B cell (primary cell): Measurements from ENCODE around the gene LRCH2. TPM values are rescaled to one million over a fixed set of nuclear protein-coding genes. Genes with fewer than 3 reads are reported as not detected.

ENCODE experiments used
- ATAC-seq: fragments of 200-7000 bp; cut with Tn5 transposase; one replicate; pipeline ENCODE4 v1.10.0; 2021; ENCODE audit warnings: low read depth, mild to moderate bottlenecking, moderate number of reproducible peaks, moderate library complexity
- CTCF ChIA-PET: fragments of 350-600 bp; sonication (Branson Sonifier 250); formaldehyde crosslinking; loops from one replicate; lab custom pipeline; 2021; ENCODE audit warnings: antibody characterized with exemption, inconsistent platforms; lab: Charles Lee
- POLR2A ChIA-PET: fragments of 350-600 bp; sonication (Branson Sonifier 250); formaldehyde crosslinking; loops from one replicate; lab custom pipeline; 2021; ENCODE audit warnings: antibody characterized with exemption; lab: Charles Lee
- DNase-seq: peaks from one replicate; pipeline ENCODE4 v3.0.0; 2013
- H2AFZ ChIP-seq: 2 replicates; pipeline ENCODE4 v1.6.1; 2012; ENCODE audit warnings: mild to moderate bottlenecking, low read depth, low read length; ENCODE audit not compliant: insufficient read depth, poor library complexity, severe bottlenecking
- H3K27ac ChIP-seq, 2 donors: 1 replicate in 1 of 2; 2 replicates in 1 of 2; pipeline ENCODE4 v1.5.1; 2012 to 2013; ENCODE audit warnings: low read length in 2 of 2, mild to moderate bottlenecking in 2 of 2, moderate library complexity in 1 of 2
- H3K27me3 ChIP-seq, 4 experiments: fragments of 200-600 bp in 1 of 4; sonication (generic) in 1 of 4; replicated peaks in 1 of 4; 1 replicate in 2 of 4; 2 replicates in 2 of 4; pipeline versions ENCODE4 v1.6.1 to v1.7.0; 2013 to 2016; ENCODE audit warnings: low read length in 3 of 4, mild to moderate bottlenecking in 2 of 4, mixed read lengths in 1 of 4, moderate library complexity in 1 of 4; ENCODE audit not compliant: insufficient read depth in 4 of 4, control insufficient read depth in 3 of 4; ENCODE audit errors: control extremely low read depth in 1 of 4
- H3K36me3 ChIP-seq, 2 experiments: replicated peaks in 1 of 2; 1 replicate in 1 of 2; 2 replicates in 1 of 2; pipeline versions ENCODE4 v1.6.1 to v1.7.1; 2013; ENCODE audit warnings: low read length in 1 of 2; ENCODE audit not compliant: insufficient read depth in 2 of 2, control insufficient read depth in 1 of 2; ENCODE audit errors: control extremely low read depth in 1 of 2, extremely low read depth in 1 of 2
- H3K4me1 ChIP-seq, 2 donors: fragments of 200-600 bp in 1 of 2; sonication (generic) in 1 of 2; 1 replicate in 1 of 2; 2 replicates in 1 of 2; pipeline versions ENCODE4 v1.5.1 to v1.6.1; 2013 to 2017; ENCODE audit warnings: low read length in 2 of 2; ENCODE audit not compliant: control insufficient read depth in 2 of 2, insufficient read depth in 2 of 2
- H3K4me2 ChIP-seq: replicated peaks from 2 replicates; pipeline ENCODE3; 2012; ENCODE audit warnings: mild to moderate bottlenecking, low read depth, low read length; ENCODE audit not compliant: poor library complexity, severe bottlenecking
- H3K4me3 ChIP-seq, 5 experiments: fragments of 200-600 bp in 1 of 5; sonication (generic) in 1 of 5; 1 replicate in 3 of 5; 2 replicates in 2 of 5; pipeline versions ENCODE4 v1.5.1 to v1.7.0; 2011 to 2016; ENCODE audit warnings: low read length in 4 of 5, mild to moderate bottlenecking in 4 of 5, low read depth in 2 of 5, control low read depth in 1 of 5, moderate library complexity in 1 of 5; ENCODE audit not compliant: insufficient read depth in 1 of 5; ENCODE audit errors: control extremely low read depth in 1 of 5, extremely low read depth in 1 of 5
- H3K79me2 ChIP-seq: fragments of 200-600 bp; sonication (generic); one replicate; pipeline ENCODE4 v1.6.0; 2016; ENCODE audit warnings: low read length; ENCODE audit not compliant: control insufficient read depth, insufficient read depth
- H3K9ac ChIP-seq: fragments of 200-600 bp; sonication (generic); 2 replicates; pipeline ENCODE4 v1.6.1; 2017; ENCODE audit warnings: mild to moderate bottlenecking, low read length, moderate library complexity
- H3K9me3 ChIP-seq, 3 donors: one replicate each; pipeline versions ENCODE4 v1.6.1 to v1.7.1; 2013; ENCODE audit warnings: low read length in 2 of 3; ENCODE audit not compliant: control insufficient read depth in 2 of 3, insufficient read depth in 1 of 3; ENCODE audit errors: control extremely low read depth in 1 of 3
- H4K20me1 ChIP-seq: 2 replicates; pipeline ENCODE4 v1.6.0; 2012; ENCODE audit warnings: mild to moderate bottlenecking, low read length; ENCODE audit not compliant: insufficient read depth, control insufficient read depth, poor library complexity, severe bottlenecking
- H3K27ac Mint-ChIP-seq: one replicate; pipeline ENCODE4 v1.8.0; 2021; ENCODE audit warnings: mixed read lengths
- H3K27me3 Mint-ChIP-seq: one replicate; pipeline ENCODE4 v1.8.0; 2021; ENCODE audit warnings: mixed read lengths
- H3K4me1 Mint-ChIP-seq: one replicate; pipeline ENCODE4 v1.8.0; 2021; ENCODE audit warnings: mixed read lengths
- H3K4me3 Mint-ChIP-seq: one replicate; pipeline ENCODE4 v1.8.0; 2021; ENCODE audit warnings: mixed read lengths
- H3K9me3 Mint-ChIP-seq: one replicate; pipeline ENCODE4 v1.8.0; 2022; ENCODE audit warnings: mixed read lengths; ENCODE audit not compliant: insufficient read depth
- EZH2 ChIP-seq: IDR thresholded peaks from 2 replicates; pipeline ENCODE4 v1.6.1; 2012; ENCODE audit warnings: borderline replicate concordance, low read depth, mild to moderate bottlenecking, moderate library complexity, low read length; ENCODE audit not compliant: insufficient read depth, poor library complexity, severe bottlenecking
- WGBS: methylation state at CpG from one replicate; pipeline ENCODE4 v1.1.5; 2013; ENCODE audit warnings: missing lambda C conversion rate; ENCODE audit not compliant: insufficient coverage; 5-methylcytosine and 5-hydroxymethylcytosine counted together
- intact Hi-C: fragments of 100-400 bp; cut with micrococcal nuclease; formaldehyde crosslinking; loops from one replicate; pipeline ENCODE4 v1.10.0; 2022
- polyA plus RNA-seq: library from polyadenylated mRNA; depleted of rRNA; stranded (reverse); fragments of >200 nt; gene quantifications from 2 replicates; pipeline ENCODE4 v1.2.3, GENCODE V29; 2012
- total RNA-seq, 2 donors: library from RNA; stranded (reverse); fragments of 120-200 nt in 1 of 2; gene quantifications; 1 replicate in 1 of 2; 2 replicates in 1 of 2; pipeline versions ENCODE4 v1.2.3 to v1.2.4, GENCODE V29; 2013 to 2022
- TF ChIP-seq, protein P1 (sequence below): fragments of 200-600 bp; IDR thresholded peaks from one replicate; pipeline ENCODE4 v1.8.0; 2022; ENCODE audit warnings: antibody characterized with exemption, mild to moderate bottlenecking

Gene LRCH2
- total and polyA plus RNA-seq, 2 donors (not counting 1 experiment from before 2014, with no cell fraction given): not detected

DNA sequence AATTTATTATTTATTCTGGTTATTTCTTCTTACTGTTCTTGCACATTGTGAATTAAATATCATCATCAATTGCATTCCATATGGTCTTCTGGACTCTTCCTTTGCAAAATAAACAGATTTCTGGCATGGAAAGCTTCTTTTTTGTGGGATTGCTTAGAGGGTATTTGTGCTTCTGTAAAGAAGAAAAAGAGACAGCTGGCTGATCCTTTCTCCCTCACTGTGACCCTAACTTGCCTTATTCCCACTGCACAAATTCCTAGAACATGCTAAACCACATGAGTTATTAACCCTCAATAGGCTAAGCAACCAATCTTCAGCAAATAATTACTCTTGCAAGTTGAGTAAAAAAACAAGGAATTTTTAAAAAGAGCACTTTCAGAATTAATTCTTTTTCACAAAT, 23.8 kb upstream of the LRCH2 start:
- Mint-ChIP-seq H3K4me1 (no peaks in the 10 kb centered on the region), H3K4me3 (no peak overlapping the region), H3K27ac (no peak overlapping the region), H3K9me3 (no peaks in the 10 kb centered on the region), H3K27me3 (no peaks in the 10 kb centered on the region)
- DNase-seq (no peak), ATAC-seq (no peak)
- Histone ChIP-seq H3K9me3 (no peaks in the 10 kb centered on the region), H3K27me3 (no peaks in the 10 kb centered on the region), H3K9ac (no peak overlapping the region), H3K4me2 (no peak overlapping the region), H4K20me1 (no peaks in the 10 kb centered on the region), H3K4me1 (no peaks in the 10 kb centered on the region), H3K27ac (no peak overlapping the region), H2AFZ (no peak overlapping the region), H3K79me2 (no peaks in the 10 kb centered on the region), H3K4me3 (no peak overlapping the region), H3K36me3 (no peaks in the 10 kb centered on the region)
- ChIA-PET CTCF (no interaction called here), POLR2A (no interaction called here)
- TF ChIP-seq, protein P1, sequence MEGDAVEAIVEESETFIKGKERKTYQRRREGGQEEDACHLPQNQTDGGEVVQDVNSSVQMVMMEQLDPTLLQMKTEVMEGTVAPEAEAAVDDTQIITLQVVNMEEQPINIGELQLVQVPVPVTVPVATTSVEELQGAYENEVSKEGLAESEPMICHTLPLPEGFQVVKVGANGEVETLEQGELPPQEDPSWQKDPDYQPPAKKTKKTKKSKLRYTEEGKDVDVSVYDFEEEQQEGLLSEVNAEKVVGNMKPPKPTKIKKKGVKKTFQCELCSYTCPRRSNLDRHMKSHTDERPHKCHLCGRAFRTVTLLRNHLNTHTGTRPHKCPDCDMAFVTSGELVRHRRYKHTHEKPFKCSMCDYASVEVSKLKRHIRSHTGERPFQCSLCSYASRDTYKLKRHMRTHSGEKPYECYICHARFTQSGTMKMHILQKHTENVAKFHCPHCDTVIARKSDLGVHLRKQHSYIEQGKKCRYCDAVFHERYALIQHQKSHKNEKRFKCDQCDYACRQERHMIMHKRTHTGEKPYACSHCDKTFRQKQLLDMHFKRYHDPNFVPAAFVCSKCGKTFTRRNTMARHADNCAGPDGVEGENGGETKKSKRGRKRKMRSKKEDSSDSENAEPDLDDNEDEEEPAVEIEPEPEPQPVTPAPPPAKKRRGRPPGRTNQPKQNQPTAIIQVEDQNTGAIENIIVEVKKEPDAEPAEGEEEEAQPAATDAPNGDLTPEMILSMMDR: no peak
- TF ChIP-seq EZH2: no peak
- intact Hi-C loops: no loop called here

GRCh38 chrX:115255003-115255402, 21.1 kb upstream of the LRCH2 start:
- DNase-seq (no peak), ATAC-seq (no peak)
- intact Hi-C loops: no loop called here
- H3K9me3 ChIP-seq: no peaks in the 10 kb centered on the region
- Mint-ChIP-seq H3K4me1 (no peaks in the 10 kb centered on the region), H3K27ac (no peak overlapping the region), H3K9me3 (no peaks in the 10 kb centered on the region), H3K27me3 (no peaks in the 10 kb centered on the region), H3K4me3 (no peak overlapping the region)
- H3K4me3 ChIP-seq: no peak overlapping the region
- H3K9ac ChIP-seq: no peak overlapping the region
- no peak overlapping the region for H3K4me2 ChIP-seq
- no peaks in the 10 kb centered on the region for H3K27me3 ChIP-seq
- H2AFZ ChIP-seq: no peak overlapping the region
- no peaks in the 10 kb centered on the region for H3K4me1 ChIP-seq
- ChIA-PET CTCF (no interaction called here), POLR2A (no interaction called here)
- TF ChIP-seq EZH2: no peak
- TF ChIP-seq, protein P1: no peak
- WGBS: no CpG with 5 or more reads among the region's 2 CpGs
- H3K27ac ChIP-seq: no peak overlapping the region
- H4K20me1 ChIP-seq: no peaks in the 10 kb centered on the region
- no peaks in the 10 kb centered on the region for H3K36me3 ChIP-seq
- no peaks in the 10 kb centered on the region for H3K79me2 ChIP-seq
